NCI-H748 treated with DMSO at 0.1 percent for 48 hours (cell line): Measurements from ENCODE around the gene LMNB1.

ENCODE experiments used
- DNase-seq: peaks from one replicate; lab custom pipeline; 2025; lab: John Stamatoyannopoulos, UW

LMNB1 gene

DNA sequence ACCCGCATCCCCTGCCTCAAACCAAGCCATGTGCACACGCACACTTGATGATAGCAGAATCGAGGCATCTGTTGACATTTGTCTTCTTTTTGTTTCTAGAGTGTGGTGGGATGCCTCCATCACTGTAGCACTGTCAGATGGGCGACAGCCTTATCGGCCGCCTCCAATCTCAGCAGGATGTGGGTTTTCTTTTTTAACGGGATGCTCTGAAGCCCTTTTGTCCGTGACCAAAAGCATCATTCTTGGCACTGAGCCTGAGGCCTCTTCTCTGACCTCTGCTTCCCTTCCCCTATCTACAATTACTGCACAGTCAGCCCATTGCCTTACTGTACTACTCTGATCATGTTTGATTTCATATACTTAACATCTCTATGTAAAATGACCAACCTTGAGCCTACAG lies 78.3 kb downstream of the LMNB1 start:
- DNase-seq: no peak

GRCh38 chr5:126857472-126858410 lies 80.8 kb downstream of the LMNB1 start:
- DNase-seq: no peak

- no peak for DNase-seq
Observed at GRCh38 chr5:126858441-126858840, 81.5 kb downstream of the LMNB1 start.

DNA sequence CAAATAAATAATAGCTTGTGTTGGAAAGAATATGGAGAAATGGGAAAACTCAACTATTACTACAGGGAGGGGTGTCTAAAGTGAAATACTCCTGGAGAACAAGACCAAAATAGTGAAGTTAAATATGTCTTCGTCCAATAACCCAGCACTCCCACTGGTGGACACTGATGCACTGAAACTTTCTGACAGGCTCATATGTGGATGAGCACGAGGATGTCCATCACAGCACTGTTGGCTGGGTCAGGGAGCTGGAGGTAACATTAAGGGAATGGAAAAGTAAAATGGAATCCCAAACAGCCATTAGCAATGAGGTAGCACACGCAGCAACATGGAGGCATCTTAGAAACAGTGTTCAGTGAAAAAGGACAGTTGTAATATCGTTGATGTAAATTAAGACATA lies 86.5 kb downstream of the LMNB1 start:
- no peak for DNase-seq

DNA sequence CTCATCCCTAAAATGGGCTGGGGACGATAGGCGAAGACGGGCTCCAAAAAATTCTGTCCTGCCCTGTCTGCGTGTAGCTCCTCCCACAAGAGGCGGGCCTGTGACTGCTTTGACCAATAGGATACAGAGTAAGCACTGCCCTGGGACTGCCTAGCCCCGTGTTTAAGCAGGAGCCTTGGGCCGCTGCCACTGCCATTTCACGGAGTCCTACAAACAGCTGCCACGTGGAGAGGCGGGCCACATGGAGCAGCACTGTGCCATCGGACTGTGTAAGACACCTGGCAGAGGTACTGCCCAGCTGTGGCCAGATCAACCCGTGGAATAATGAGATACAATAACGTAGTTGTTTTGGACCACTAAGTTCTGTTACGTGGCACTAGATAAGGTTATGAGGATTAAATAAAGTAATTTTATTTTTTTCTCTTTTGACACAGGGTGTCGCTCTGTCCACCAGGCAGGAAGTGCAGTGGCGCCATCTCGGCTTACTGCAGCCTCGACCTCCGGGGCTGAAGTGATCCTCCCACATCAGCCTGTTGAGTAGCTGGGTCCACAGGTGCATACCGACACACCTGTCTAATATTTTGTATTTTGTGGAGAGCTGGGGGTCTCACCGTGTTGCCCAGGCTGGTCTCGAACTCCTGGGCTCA lies 87.2 kb downstream of the LMNB1 start:
- no peak for DNase-seq

GRCh38 chr5:126865299-126865698 lies 88.4 kb downstream of the LMNB1 start:
- no peak for DNase-seq

- DNase-seq: no peak
Observed at GRCh38 chr5:126866851-126867636, 90.1 kb downstream of the LMNB1 start.

DNA sequence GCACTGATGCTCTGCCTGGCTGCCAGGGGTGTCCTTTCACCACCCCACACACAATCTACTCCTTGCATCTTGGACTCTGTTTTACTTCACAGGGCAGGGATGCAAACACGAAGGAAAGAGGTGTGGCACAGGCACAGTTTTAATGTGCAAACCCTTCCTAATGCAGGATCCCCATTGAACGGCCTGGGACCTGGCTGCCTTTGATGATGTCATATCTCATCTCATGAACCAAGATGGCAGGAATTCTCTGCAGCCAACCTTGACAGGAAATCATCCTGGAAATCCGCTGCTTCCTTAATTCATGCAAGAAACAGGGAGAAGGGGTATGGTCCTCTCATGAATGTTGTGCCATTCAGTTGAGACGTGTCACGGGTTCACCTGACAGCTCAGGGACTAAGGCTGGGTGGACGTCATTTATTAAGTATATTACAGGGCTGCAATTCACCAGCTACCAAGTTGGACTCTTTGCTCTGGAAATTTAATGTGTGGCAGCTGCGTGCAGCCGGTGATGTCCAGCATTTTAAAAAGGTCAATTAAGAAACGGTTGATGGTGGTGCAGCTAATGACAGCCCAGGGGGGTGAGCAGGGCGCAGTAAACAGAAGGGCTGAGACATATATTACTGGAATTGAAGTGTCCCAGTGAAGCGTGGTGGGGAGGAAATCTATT lies 91.5 kb downstream of the LMNB1 start:
- peak; percentile 41 for DNase-seq

- DNase-seq: no peak
Observed at GRCh38 chr5:126869005-126869451, 92.1 kb downstream of the LMNB1 start.

- DNase-seq: no peak
Observed at GRCh38 chr5:126871441-126871840, 94.5 kb downstream of the LMNB1 start.

DNA sequence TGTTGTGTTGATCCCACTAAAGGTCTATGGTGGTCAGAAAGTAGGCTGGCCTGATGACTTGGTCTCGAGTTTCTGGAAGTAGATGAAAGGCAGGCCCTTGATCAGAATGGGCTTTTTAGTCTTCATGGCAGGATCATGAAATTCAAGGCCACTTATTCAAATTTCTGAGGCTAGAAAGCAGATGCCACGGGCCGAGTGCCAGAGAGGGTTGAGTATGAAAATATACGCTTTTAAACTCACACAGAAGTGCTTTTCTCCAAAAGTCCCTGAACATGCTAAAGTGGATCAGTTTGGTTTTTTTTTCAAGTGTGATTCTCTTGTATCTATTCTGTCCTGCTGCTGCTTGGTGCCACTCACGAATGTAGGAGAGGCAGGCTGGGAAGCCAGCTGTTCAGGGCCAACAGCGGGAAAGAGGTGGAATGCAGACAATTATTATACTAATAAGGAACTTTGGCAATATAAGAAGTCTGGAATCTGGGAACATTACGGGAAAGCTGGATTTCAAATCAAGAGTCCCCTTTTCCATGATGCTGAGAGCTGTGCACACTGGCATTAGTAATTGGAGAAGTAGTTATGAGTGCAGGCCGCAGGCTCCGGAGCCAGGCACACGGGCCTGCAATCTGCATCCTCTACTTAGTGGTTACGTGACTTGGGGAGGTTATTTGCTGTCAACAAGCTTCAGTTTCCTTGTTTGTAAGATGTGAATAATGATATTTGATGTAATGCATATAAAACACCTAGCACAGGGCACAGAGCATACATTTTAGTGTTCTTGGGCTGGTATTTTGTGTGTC lies 95.8 kb downstream of the LMNB1 start:
- DNase-seq: no peak

- no peak for DNase-seq
Observed at GRCh38 chr5:126875303-126875785, 98.4 kb downstream of the LMNB1 start.

DNA sequence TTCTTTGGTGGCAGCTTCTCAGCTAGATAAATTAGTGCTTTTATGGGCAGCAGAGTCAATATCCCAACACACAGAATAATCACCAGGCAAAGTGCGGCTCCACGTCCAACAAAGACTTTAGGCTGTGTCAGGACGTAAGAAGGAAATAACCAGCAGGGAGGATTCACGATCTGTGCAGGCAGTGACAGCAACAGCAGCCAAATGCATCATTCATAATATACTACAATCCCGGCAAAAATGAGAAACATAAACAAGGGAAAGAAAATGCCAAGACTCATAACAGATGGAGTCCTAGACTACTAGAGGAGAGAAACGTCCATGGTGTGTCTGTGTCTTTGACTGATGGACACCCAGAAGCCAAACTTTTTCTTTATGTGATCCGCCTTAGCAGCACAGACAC lies 100.7 kb downstream of the LMNB1 start:
- DNase-seq: no peak

DNA sequence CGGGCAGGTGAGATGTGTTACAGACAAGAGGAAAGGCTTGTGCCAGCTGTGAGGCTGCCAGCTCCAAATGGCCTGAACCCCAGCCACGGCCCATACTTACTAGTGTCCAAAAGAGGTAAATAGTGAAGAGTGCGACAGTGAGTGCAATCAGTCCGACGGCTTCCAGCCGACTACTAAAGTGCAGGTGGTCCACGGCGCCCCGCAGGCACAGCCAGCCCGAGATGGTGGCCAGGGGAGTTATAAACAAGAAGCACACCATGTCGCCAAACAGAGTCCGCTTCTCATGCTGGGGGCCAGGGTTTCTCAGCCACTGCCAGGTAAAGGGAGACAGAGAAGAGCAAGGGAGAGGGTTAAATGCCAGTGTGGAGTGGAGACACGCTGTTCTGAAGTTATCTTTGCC lies 101.1 kb downstream of the LMNB1 start:
- no peak for DNase-seq

DNA sequence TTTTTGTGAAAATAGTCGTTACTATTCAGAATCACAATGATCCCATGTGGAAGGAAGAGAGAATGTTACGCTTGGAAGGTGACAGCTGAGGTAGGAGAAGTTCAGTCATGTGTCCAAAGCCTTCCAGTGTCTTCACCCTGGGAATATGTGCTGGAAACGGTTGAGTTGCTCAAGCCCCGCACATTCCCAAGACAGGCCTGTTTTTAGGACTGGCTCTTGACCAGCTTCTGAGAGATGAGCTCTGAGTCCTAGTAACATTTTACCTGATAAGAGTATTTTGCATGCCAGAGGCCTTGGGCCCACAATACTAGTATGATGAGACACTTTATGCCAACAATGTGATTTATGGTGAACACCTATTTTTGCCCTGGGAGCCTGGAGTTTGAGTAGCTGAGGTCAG lies 101.7 kb downstream of the LMNB1 start:
- no peak for DNase-seq

- DNase-seq: no peak
Observed at GRCh38 chr5:126881821-126882600, 105.1 kb downstream of the LMNB1 start.

DNA sequence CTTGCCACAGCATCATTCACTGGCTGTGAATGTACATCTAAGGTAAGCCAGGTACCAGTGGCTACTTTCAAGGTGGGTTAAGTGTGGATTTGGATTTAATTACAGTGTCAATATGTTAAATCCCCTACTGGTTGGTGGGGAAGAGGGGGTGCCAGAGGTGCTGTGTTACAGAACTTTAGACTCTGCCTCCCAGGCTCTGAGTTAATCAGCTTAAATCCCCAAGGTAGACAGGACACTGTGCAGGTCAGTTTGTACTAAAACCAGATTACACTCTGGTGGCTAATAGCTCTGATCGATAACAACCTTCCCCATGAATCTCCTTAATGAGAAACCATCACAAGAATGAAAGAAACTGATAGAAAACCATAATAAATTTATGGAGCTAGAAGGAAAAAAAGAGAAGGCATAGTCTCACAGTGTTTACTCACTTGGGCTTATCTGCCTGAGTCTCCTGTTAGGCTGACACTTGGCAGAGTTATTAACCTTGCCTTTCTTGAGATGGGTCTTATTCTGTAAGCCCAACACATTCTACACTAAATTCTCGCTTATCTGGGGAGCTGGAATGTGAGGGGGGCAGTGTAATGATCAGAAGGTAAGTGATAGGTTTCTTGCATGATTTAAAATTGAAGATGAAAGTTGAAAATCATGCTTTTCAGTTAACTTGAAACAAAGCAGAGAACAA lies 106.8 kb downstream of the LMNB1 start:
- DNase-seq: no peak

- no peak for DNase-seq
Observed at GRCh38 chr5:126884269-126884819, 107.4 kb downstream of the LMNB1 start.
